Measurements from ENCODE around the gene VAV2. TPM values are rescaled to one million over a fixed set of nuclear protein-coding genes. Genes with fewer than 3 reads are reported as not detected.

Gene VAV2
- total and polyA plus RNA-seq, 9 of the 15 experiments (the other 6 are each of a cell fraction or from before 2014, with no cell fraction given) = 0.01 to 2.7 (median 1.0) TPM; not detected in 1

DNA sequence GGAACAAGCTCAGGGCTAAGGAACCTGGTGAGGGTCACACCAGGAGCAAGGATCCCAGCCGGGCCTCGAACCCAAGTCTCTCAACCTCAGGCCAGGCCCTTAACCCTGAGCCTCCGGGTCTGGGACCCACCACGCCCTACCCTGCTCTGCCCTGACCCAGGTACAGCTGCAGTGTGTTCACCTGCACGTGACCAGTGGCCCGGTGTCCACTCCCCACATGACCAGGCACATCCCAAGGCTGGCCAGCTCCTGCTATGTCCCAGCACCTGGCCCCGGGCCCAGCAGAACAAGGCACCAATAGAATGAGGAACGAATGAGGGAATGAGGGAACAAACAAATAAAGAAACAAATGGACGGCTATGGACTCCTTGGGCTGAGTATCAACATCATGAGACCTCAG lies 142.0 kb downstream of the VAV2 start:
- CTCF ChIA-PET (ENCODE audit: low intra/inter-chr PET ratio) = no interaction called here
- no TSS peak for BruUV-seq (replicated peaks)
- in situ Hi-C loops (cut with MboI) = no loop called here

More for the DNA sequence above, 142.0 kb downstream of the VAV2 start:
- peaks cover 5 to 74% of the 10 kb centered on the region in 2 experiments for H3K27me3 ChIP-seq (ENCODE audit: control insufficient read depth in 2 of 2, insufficient read depth in 2 of 2, low read length in 2 of 2)
- H3K9me1 ChIP-seq (ENCODE audit: control insufficient read depth, insufficient read depth, low read length) = peaks cover 3% of the 10 kb centered on the region
- no peak overlapping the region for H3K27ac ChIP-seq (ENCODE audit: extremely low read depth, low read depth, low read length)
- no peak for TF ChIP-seq JUNB (CRISPR knock-in tag; conservative IDR thresholded peaks at IDR 0.05)
- no peak for TF ChIP-seq SRSF7 (optimal IDR thresholded peaks at IDR 0.05; ENCODE audit: low read depth, low read length)
- no peak for TF ChIP-seq ZFP1 (CRISPR knock-in tag; IDR thresholded peaks at IDR 0.05)
- TF ChIP-seq TAF7 (tag; IDR thresholded peaks at IDR 0.05) = no peak
- TF ChIP-seq, protein P1, sequence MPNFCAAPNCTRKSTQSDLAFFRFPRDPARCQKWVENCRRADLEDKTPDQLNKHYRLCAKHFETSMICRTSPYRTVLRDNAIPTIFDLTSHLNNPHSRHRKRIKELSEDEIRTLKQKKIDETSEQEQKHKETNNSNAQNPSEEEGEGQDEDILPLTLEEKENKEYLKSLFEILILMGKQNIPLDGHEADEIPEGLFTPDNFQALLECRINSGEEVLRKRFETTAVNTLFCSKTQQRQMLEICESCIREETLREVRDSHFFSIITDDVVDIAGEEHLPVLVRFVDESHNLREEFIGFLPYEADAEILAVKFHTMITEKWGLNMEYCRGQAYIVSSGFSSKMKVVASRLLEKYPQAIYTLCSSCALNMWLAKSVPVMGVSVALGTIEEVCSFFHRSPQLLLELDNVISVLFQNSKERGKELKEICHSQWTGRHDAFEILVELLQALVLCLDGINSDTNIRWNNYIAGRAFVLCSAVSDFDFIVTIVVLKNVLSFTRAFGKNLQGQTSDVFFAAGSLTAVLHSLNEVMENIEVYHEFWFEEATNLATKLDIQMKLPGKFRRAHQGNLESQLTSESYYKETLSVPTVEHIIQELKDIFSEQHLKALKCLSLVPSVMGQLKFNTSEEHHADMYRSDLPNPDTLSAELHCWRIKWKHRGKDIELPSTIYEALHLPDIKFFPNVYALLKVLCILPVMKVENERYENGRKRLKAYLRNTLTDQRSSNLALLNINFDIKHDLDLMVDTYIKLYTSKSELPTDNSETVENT (CRISPR knock-in tag; IDR thresholded peaks at IDR 0.05) = no peak
- TF ChIP-seq, protein P2, sequence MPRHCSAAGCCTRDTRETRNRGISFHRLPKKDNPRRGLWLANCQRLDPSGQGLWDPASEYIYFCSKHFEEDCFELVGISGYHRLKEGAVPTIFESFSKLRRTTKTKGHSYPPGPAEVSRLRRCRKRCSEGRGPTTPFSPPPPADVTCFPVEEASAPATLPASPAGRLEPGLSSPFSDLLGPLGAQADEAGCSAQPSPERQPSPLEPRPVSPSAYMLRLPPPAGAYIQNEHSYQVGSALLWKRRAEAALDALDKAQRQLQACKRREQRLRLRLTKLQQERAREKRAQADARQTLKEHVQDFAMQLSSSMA (CRISPR knock-in tag; IDR thresholded peaks at IDR 0.05) = no peak
- TF ChIP-seq, protein P3, sequence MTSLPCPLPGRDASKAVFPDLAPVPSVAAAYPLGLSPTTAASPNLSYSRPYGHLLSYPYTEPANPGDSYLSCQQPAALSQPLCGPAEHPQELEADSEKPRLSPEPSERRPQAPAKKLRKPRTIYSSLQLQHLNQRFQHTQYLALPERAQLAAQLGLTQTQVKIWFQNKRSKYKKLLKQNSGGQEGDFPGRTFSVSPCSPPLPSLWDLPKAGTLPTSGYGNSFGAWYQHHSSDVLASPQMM (CRISPR knock-in tag; IDR thresholded peaks at IDR 0.05) = no peak
- TF ChIP-seq ZNF282 (CRISPR knock-in tag; IDR thresholded peaks at IDR 0.05) = no peak
- TF ChIP-seq, protein P4, sequence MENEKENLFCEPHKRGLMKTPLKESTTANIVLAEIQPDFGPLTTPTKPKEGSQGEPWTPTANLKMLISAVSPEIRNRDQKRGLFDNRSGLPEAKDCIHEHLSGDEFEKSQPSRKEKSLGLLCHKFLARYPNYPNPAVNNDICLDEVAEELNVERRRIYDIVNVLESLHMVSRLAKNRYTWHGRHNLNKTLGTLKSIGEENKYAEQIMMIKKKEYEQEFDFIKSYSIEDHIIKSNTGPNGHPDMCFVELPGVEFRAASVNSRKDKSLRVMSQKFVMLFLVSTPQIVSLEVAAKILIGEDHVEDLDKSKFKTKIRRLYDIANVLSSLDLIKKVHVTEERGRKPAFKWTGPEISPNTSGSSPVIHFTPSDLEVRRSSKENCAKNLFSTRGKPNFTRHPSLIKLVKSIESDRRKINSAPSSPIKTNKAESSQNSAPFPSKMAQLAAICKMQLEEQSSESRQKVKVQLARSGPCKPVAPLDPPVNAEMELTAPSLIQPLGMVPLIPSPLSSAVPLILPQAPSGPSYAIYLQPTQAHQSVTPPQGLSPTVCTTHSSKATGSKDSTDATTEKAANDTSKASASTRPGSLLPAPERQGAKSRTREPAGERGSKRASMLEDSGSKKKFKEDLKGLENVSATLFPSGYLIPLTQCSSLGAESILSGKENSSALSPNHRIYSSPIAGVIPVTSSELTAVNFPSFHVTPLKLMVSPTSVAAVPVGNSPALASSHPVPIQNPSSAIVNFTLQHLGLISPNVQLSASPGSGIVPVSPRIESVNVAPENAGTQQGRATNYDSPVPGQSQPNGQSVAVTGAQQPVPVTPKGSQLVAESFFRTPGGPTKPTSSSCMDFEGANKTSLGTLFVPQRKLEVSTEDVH (IDR thresholded peaks at IDR 0.05; ENCODE audit: low read depth, partially characterized antibody) = no peak
- no peak for TF ChIP-seq POLR2AphosphoS5 (IDR thresholded peaks at IDR 0.05; ENCODE audit: control insufficient read depth, insufficient read depth, low read depth, low read length)
- H3K4me2 ChIP-seq (ENCODE audit: insufficient read depth, low read length) = no peak overlapping the region
- H2AFZ ChIP-seq (ENCODE audit: low read depth, low read length) = no peak overlapping the region
- H3K79me2 ChIP-seq (ENCODE audit: control insufficient read depth, insufficient read depth, low read length) = no peaks in the 10 kb centered on the region
- intact Hi-C loops (cut with micrococcal nuclease) = loop anchor here (2.0 kb wide), 1 partner anchor 35 kb away; no protein-coding TSS in a partner anchor
- peaks cover 23% of the 10 kb centered on the region for H4K20me1 ChIP-seq (replicated peaks; ENCODE audit: control insufficient read depth, insufficient read depth, low read length)
- H3K9me3 ChIP-seq (replicated peaks; ENCODE audit: control insufficient read depth, insufficient read depth, low read depth, low read length) = no peaks in the 10 kb centered on the region
- no peaks in the 10 kb centered on the region for H3K36me3 ChIP-seq (ENCODE audit: control insufficient read depth, insufficient read depth, low read length)
- no peak overlapping the region for H3K9ac ChIP-seq (ENCODE audit: insufficient read depth in 1 of 2, low read depth in 2 of 2, low read length in 2 of 2)
- no peak overlapping the region for H3K4me3 ChIP-seq
- H3K4me1 ChIP-seq (replicated peaks in 1 of 2; ENCODE audit: control insufficient read depth in 2 of 2, insufficient read depth in 2 of 2, low read length in 2 of 2) = peaks cover 0 to 3% of the 10 kb centered on the region in 2 experiments; a peak in 2 of 5 replicates
- POLR2A ChIA-PET = interaction anchor here (0.6 kb wide), 2 partner anchors 33 to 131 kb away, joined by 3 read pairs; no protein-coding TSS in a partner anchor
- 8% methylated on average over 9 of the region's 9 CpGs for WGBS (ENCODE audit: insufficient coverage, low coverage, missing lambda C conversion rate)
- DNase-seq (ENCODE audit: extremely low read depth in 1 of 4, low spot score in 3 of 4) (no peak), ATAC-seq (no peak), FAIRE-seq (no peak)

All from K562 (cell line).